WERI-Rb-1 (cell line): Measurements from ENCODE around the gene BLOC1S4.

ENCODE experiments used
- DNase-seq: peaks from one replicate; pipeline ENCODE4 v3.0.0-alpha.2; 2020
- H3K27ac ChIP-seq: fragments of 250-450 bp; sonication (Bioruptor Pico); 2 replicates; pipeline ENCODE4 v1.5.1; 2020; ENCODE audit warnings: mild to moderate bottlenecking, moderate library complexity
- H3K27me3 ChIP-seq: fragments of 250-450 bp; sonication (Bioruptor Pico); 2 replicates; pipeline ENCODE4 v1.5.1; 2021; ENCODE audit warnings: mild to moderate bottlenecking, low read depth, moderate library complexity; ENCODE audit not compliant: insufficient read depth, severe bottlenecking
- H3K36me3 ChIP-seq: fragments of 250-450 bp; sonication (Bioruptor Pico); 2 replicates; pipeline ENCODE4 v1.5.1; 2020; ENCODE audit warnings: mild to moderate bottlenecking, moderate library complexity
- H3K4me3 ChIP-seq: 2 replicates; pipeline ENCODE4 v1.5.1; 2011; ENCODE audit warnings: low read depth, mild to moderate bottlenecking, control low read depth, low read length
- H3K9me3 ChIP-seq: fragments of 250-450 bp; sonication (Bioruptor Pico); 2 replicates; pipeline ENCODE4 v1.5.1; 2021; ENCODE audit warnings: mild to moderate bottlenecking, moderate library complexity; ENCODE audit not compliant: severe bottlenecking
- CTCF ChIP-seq: IDR thresholded peaks from 2 replicates; pipeline ENCODE4 v1.5.1; 2011; ENCODE audit warnings: low read depth, mild to moderate bottlenecking, control low read depth, inconsistent platforms, low read length

BLOC1S4 gene

GRCh38 chr4:6734165-6734786 is 18.3 kb downstream of the BLOC1S4 start:
- no peak for TF ChIP-seq CTCF
- H3K27me3 ChIP-seq, result no peaks in the 10 kb centered on the region
- no peak overlapping the region for H3K4me3 ChIP-seq
- H3K9me3 ChIP-seq, result no peaks in the 10 kb centered on the region
- DNase-seq, result no peak
- H3K36me3 ChIP-seq, result no peaks in the 10 kb centered on the region
- no peak overlapping the region for H3K27ac ChIP-seq

GRCh38 chr4:6739920-6740319 is 23.9 kb downstream of the BLOC1S4 start:
- H3K4me3 ChIP-seq, result no peak overlapping the region
- no peak for DNase-seq
- H3K9me3 ChIP-seq, result peaks cover 6% of the 10 kb centered on the region
- no peak overlapping the region for H3K27ac ChIP-seq
- no peaks in the 10 kb centered on the region for H3K36me3 ChIP-seq
- TF ChIP-seq CTCF, result no peak
- H3K27me3 ChIP-seq, result no peaks in the 10 kb centered on the region

- Histone ChIP-seq H3K27me3 (no peaks in the 10 kb centered on the region), H3K36me3 (no peaks in the 10 kb centered on the region), H3K4me3 (no peak overlapping the region), H3K27ac (no peak overlapping the region), H3K9me3 (peaks cover 6% of the 10 kb centered on the region)
- no peak for TF ChIP-seq CTCF
- no peak for DNase-seq
Observed at GRCh38 chr4:6740347-6740746, 24.4 kb downstream of the BLOC1S4 start.

GRCh38 chr4:6742507-6742906 is 26.5 kb downstream of the BLOC1S4 start:
- no peak for DNase-seq
- no peak for TF ChIP-seq CTCF
- Histone ChIP-seq H3K27me3 (no peaks in the 10 kb centered on the region), H3K4me3 (no peak overlapping the region), H3K36me3 (no peaks in the 10 kb centered on the region), H3K27ac (no peak overlapping the region), H3K9me3 (peaks cover 6% of the 10 kb centered on the region)

- Histone ChIP-seq H3K4me3 (no peak overlapping the region), H3K9me3 (peaks cover 6% of the 10 kb centered on the region), H3K27me3 (no peaks in the 10 kb centered on the region), H3K27ac (no peak overlapping the region), H3K36me3 (no peaks in the 10 kb centered on the region)
- peak; percentile 2; the same call in 1 of the 2 replicates for TF ChIP-seq CTCF
- no peak for DNase-seq
Observed at GRCh38 chr4:6742989-6743388, 27.0 kb downstream of the BLOC1S4 start.

GRCh38 chr4:6746721-6747293 is 30.8 kb downstream of the BLOC1S4 start:
- Histone ChIP-seq H3K27me3 (no peaks in the 10 kb centered on the region), H3K27ac (no peak overlapping the region), H3K36me3 (no peaks in the 10 kb centered on the region), H3K9me3 (no peaks in the 10 kb centered on the region), H3K4me3 (no peak overlapping the region)
- DNase-seq, result no peak
- no peak for TF ChIP-seq CTCF
